Gastroesophageal sphincter (tissue), 4 donors: Measurements from ENCODE around the gene GARIN3. TPM values are rescaled to one million over a fixed set of nuclear protein-coding genes. Genes with fewer than 3 reads are reported as not detected.

ENCODE experiments used
- ATAC-seq: fragments of 150-250 bp; one replicate; pipeline ENCODE4 v1.9.1; 2016; ENCODE audit warnings: mild to moderate bottlenecking, moderate library complexity
- H3K27ac ChIP-seq, 4 donors: fragments of 200-600 bp; sonication (generic) in 3 of 4; 1 replicate in 3 of 4; 2 replicates in 1 of 4; pipeline ENCODE4 v1.5.1; 2016 to 2019
- H3K27me3 ChIP-seq: fragments of 200-600 bp; sonication (generic); one replicate; pipeline ENCODE4 v1.5.1; 2019
- H3K36me3 ChIP-seq, 2 donors: fragments of 200-600 bp; sonication (generic); one replicate each; pipeline ENCODE4 v1.5.1; 2019; ENCODE audit warnings: control low read depth in 1 of 2
- H3K4me1 ChIP-seq, 3 donors: fragments of 200-600 bp; sonication (generic); 1 replicate in 2 of 3; 2 replicates in 1 of 3; pipeline ENCODE4 v1.5.1; 2016 to 2019; ENCODE audit warnings: control low read depth in 2 of 3
- H3K4me3 ChIP-seq, 2 donors: fragments of 200-600 bp; sonication (generic); one replicate each; pipeline ENCODE4 v1.5.1; 2019; ENCODE audit warnings: mild to moderate bottlenecking in 1 of 2, moderate library complexity in 1 of 2
- H3K9me3 ChIP-seq, 3 donors: fragments of 200-600 bp; sonication (generic); one replicate each; pipeline ENCODE4 v1.5.1; 2017 to 2019; ENCODE audit warnings: control low read depth in 2 of 3
- CTCF ChIP-seq, 4 experiments: fragments of 200-600 bp in 2 of 4; fragments of 450-650 bp in 2 of 4; sonication (generic) in 1 of 4; IDR thresholded peaks; one replicate each; pipeline ENCODE4 v1.5.1; 2017 to 2019; ENCODE audit warnings: antibody characterized with exemption in 4 of 4, mild to moderate bottlenecking in 2 of 4, moderate library complexity in 2 of 4
- EP300 ChIP-seq: sonication (generic); formaldehyde crosslinking; IDR thresholded peaks from one replicate; pipeline ENCODE4 v1.6.1; 2017; ENCODE audit warnings: antibody characterized with exemption, mild to moderate bottlenecking
- POLR2A ChIP-seq, 2 donors: fragments of 450-650 bp; IDR thresholded peaks; one replicate each; pipeline ENCODE4 v1.6.1; 2017; ENCODE audit warnings: antibody characterized with exemption in 2 of 2, mild to moderate bottlenecking in 2 of 2, moderate library complexity in 1 of 2
- POLR2AphosphoS5 ChIP-seq: sonication (generic); formaldehyde crosslinking; IDR thresholded peaks from one replicate; pipeline ENCODE4 v1.6.1; 2017; ENCODE audit warnings: antibody characterized with exemption
- WGBS, 2 donors: methylation state at CpG; one replicate each; pipeline ENCODE4 v1.1.5; 2018; ENCODE audit warnings: low coverage in 1 of 2; 5-methylcytosine and 5-hydroxymethylcytosine counted together
- total RNA-seq, 4 donors: library from RNA; depleted of rRNA; stranded (reverse); fragments of >200 nt; gene quantifications; one replicate each; pipeline ENCODE4 v1.1.0, GENCODE V29; 2016

Gene GARIN3
- total RNA-seq, 4 donors from 2014 or later, result not detected

DNA sequence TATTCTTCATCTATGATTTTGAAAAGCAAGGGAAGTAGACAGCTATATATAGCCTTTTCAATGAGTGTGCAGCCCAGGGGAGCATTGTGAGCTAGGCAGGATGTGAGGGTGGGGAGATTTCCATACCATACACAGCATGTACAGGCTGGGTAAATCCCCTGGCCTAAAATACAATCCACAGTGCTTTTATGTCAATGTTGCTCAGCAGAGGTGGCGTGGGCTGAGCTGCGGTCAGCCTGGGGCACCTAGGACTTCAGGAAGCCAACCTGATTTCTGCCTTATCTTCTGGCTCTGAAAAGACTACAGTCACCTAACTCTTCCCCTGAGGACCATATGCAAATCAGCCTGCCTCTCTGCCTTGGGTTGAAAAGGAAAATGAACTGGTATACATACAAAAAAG lies 6.3 kb upstream of the GARIN3 start:
- ATAC-seq, result no peak
- no peaks in the 10 kb centered on the region for H3K36me3 ChIP-seq
- no peaks in the 10 kb centered on the region for H3K4me1 ChIP-seq
- peaks cover 6% of the 10 kb centered on the region for H3K27me3 ChIP-seq
- H3K9me3 ChIP-seq, result no peaks in the 10 kb centered on the region
- TF ChIP-seq CTCF (IDR thresholded peaks at IDR 0.05) (no peak), POLR2A (IDR thresholded peaks at IDR 0.05) (no peak), EP300 (no peak), POLR2AphosphoS5 (no peak)
- H3K4me3 ChIP-seq, result no peak overlapping the region
- H3K27ac ChIP-seq, result no peak overlapping the region
- WGBS, 2 donors, result 58% methylated on average over 2 of the region's 2 CpGs; no CpG with 5 or more reads in 1 of the 2 donors

DNA sequence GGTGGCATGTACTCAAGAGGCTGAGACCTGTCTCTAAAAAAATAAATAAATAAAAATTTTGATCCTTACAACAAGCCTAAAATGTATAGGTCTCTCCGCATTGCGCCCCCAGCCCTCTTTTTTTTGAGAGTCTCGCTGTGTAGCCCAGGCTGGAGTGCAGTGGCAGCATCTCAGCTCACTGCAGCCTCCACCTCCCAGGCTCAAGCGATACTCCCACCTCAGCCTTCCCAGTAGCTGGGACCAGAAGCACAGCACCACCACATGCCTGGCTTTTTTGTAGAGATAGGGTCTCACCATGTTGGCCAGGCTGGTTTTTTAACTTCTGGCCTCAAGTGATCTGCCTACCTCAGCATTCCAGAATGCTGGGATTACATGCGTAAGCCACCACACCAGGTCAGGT lies 2.2 kb upstream of the GARIN3 start:
- Histone ChIP-seq H3K27ac (no peak overlapping the region), H3K4me1 (no peaks in the 10 kb centered on the region), H3K36me3 (no peaks in the 10 kb centered on the region), H3K27me3 (peaks cover 8% of the 10 kb centered on the region), H3K4me3 (no peak overlapping the region), H3K9me3 (no peaks in the 10 kb centered on the region)
- TF ChIP-seq POLR2AphosphoS5 (no peak), EP300 (no peak), POLR2A (IDR thresholded peaks at IDR 0.05) (no peak), CTCF (IDR thresholded peaks at IDR 0.05) (no peak)
- no peak for ATAC-seq
- 89 to 97% methylated on average over 4 of the region's 5 CpGs for WGBS, 2 donors

GRCh38 chr5:157167214-157167621 lies 1.2 kb upstream of the GARIN3 start:
- TF ChIP-seq POLR2A (IDR thresholded peaks at IDR 0.05) (no peak), CTCF (IDR thresholded peaks at IDR 0.05) (no peak), EP300 (no peak), POLR2AphosphoS5 (no peak)
- 57 to 66% methylated on average over 4 of the region's 4 CpGs for WGBS, 2 donors
- Histone ChIP-seq H3K9me3 (no peaks in the 10 kb centered on the region), H3K27ac (no peak overlapping the region), H3K36me3 (no peaks in the 10 kb centered on the region), H3K4me1 (no peaks in the 10 kb centered on the region), H3K4me3 (no peak overlapping the region), H3K27me3 (peaks cover 12% of the 10 kb centered on the region)
- ATAC-seq, result no peak

- no peak overlapping the region for H3K27ac ChIP-seq
- no peak for ATAC-seq
- H3K4me1 ChIP-seq, result no peaks in the 10 kb centered on the region
- H3K4me3 ChIP-seq, result no peak overlapping the region
- WGBS, 2 donors, result 80 to 87% methylated on average over 1 to 11 of the region's 14 CpGs
- TF ChIP-seq POLR2AphosphoS5 (no peak), POLR2A (IDR thresholded peaks at IDR 0.05) (no peak), CTCF (IDR thresholded peaks at IDR 0.05) (no peak), EP300 (no peak)
- H3K36me3 ChIP-seq, result no peaks in the 10 kb centered on the region
- peaks cover 24% of the 10 kb centered on the region for H3K27me3 ChIP-seq
- no peaks in the 10 kb centered on the region for H3K9me3 ChIP-seq
These were observed 396 bp downstream of the GARIN3 start for GRCh38 chr5:157165668-157166067.

- TF ChIP-seq POLR2A (IDR thresholded peaks at IDR 0.05), result no peak
- TF ChIP-seq CTCF (IDR thresholded peaks at IDR 0.05), result no peak
- no peak for TF ChIP-seq POLR2AphosphoS5
- TF ChIP-seq EP300, result no peak
- Histone ChIP-seq H3K36me3 (no peaks in the 10 kb centered on the region), H3K4me3 (no peak overlapping the region), H3K27me3 (peaks cover 24% of the 10 kb centered on the region), H3K9me3 (no peaks in the 10 kb centered on the region), H3K4me1 (no peaks in the 10 kb centered on the region), H3K27ac (no peak overlapping the region)
- 60 to 89% methylated on average over 1 of the region's 4 CpGs for WGBS, 2 donors
- ATAC-seq, result no peak
These were observed 803 bp downstream of the GARIN3 start for GRCh38 chr5:157165261-157165660.
